DMS 273 treated with DMSO at 0.1 percent for 48 hours (cell line): ENCODE results near the gene CHAC2.
"Not testable (repeated sequence)": the region's sequence is repeated elsewhere in the genome, so short reads cannot be mapped to it uniquely, and the experiment has no call there.

Experiments
- DNase-seq: peaks from one replicate; lab custom pipeline; 2025; lab: John Stamatoyannopoulos, UW

Gene CHAC2

GRCh38 chr2:53767405-53768241 is at the start of gene CHAC2:
TSS of gene CHAC2 (plus strand) at chr2:53767804. CDS start at chr2:53767887, 83 bp downstream.
- peak; percentile 89 for DNase-seq

- not testable (repeated sequence) for DNase-seq
Measured at GRCh38 chr2:53720944-53721343, 46.7 kb upstream of the CHAC2 start.

DNA sequence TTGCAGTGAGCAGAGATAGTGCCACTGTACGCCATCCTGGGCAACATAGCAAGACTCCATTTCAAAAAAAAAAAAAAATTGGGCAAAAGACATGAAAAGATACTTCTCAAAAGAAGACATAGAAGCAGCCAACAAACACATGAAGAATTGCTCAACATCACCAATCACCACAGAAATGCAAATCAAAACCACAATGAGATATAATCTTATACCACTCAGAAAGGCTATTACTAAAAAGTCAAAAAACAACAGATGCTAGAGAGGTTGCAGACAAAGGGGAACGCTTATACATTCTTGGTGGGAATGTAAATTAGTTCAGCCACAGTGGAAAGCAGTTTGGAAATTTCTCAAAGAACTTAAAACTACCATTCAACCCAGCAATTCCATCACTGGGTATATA is 43.1 kb upstream of the CHAC2 start:
- DNase-seq, result no peak

- DNase-seq, result no peak
Measured at GRCh38 chr2:53725662-53726061, 41.9 kb upstream of the CHAC2 start.

- DNase-seq, result no peak
Measured at GRCh38 chr2:53727921-53728320, 39.7 kb upstream of the CHAC2 start.

GRCh38 chr2:53729143-53729762 is 38.4 kb upstream of the CHAC2 start:
- no peak for DNase-seq

GRCh38 chr2:53737091-53737490 is 30.5 kb upstream of the CHAC2 start:
- DNase-seq, result no peak

GRCh38 chr2:53739032-53739431 is 28.6 kb upstream of the CHAC2 start:
- DNase-seq, result no peak

DNA sequence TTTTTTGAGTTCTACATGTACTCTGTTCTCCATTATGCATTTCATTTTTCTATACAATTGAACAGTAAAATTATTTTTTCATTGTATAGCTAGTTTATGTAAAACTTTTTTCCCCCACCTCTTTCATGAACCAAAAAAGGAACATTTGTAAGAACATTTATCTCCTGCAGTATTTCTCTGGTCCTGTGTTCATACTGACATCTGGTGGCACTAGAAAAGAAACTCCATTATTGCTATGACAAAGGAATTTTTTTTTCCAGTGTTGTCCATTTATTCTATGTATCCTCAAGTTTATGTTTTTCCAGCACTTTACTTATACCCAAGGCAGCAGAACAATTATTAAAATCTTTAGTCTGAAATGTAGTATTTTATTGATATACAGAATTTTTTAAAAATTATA is 27.4 kb upstream of the CHAC2 start:
- peak; percentile 14 for DNase-seq

DNA sequence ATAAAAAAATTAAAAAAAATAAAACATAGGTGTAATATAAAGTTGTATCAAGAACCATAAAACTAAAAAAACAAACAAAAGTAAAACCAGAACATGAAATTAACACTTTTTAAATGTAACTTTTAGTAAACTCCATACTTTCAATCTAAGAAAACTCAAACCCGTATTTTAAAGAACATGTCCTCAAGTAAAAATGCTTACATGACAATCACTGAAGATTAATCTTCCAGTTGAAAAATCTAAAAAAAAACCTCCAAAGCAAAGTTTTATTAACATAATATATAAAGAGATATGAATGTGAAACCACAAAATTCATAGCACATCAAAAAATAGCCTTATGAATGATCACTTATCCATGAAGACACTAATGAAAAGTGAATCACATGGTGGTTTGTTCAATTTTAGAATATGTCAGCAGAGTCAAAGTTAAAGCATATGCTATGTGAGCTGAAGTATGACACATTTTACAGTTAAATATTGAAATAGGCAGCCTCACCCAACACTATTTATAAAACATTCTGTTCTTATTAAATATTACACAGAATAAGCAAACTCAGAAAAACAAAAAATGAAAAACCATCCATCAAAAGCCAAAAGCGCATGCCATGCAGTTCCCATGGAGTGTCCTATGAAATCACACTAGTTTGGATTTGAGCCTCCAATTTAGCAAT is 23.1 kb upstream of the CHAC2 start:
- DNase-seq, result no peak

- no peak for DNase-seq
Measured at GRCh38 chr2:53750041-53750768, 17.4 kb upstream of the CHAC2 start.

DNA sequence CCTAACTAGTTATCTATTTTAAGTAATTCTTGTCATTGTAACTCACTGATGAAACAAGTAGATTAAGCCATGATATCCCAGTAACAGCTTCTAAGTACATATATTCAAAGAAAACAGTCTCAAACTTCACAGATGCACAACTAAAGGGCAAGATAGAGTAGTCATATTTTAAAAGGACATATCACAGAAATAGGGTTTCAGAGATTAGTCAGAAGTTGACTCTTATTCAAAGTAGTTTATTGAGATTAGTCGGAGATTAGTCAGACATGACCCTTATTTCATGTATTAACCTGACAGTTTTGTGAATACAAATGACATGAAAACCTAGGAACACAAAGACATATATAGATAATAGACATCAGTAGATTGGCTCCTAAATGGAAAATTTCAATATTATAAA is 15.9 kb upstream of the CHAC2 start:
- DNase-seq, result no peak

DNA sequence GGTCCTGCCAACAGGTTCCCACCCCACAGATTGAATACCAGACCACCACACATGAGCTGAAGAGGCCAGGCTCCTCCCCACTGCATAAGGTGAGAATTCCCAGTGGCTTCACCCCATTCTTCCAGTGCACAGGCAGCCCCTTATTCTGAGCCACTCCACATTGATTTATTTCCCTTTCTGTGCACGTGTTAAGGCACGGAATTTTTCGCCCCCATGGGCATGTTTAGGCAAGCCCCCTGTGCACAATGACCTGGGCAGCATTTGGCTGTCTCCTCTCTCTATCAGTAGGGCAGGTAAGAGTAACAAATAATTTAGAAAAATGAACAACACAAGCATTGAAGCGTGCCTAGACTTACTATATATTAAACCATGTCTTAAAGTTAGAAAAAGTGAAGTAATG is 15.2 kb upstream of the CHAC2 start:
- no peak for DNase-seq

DNA sequence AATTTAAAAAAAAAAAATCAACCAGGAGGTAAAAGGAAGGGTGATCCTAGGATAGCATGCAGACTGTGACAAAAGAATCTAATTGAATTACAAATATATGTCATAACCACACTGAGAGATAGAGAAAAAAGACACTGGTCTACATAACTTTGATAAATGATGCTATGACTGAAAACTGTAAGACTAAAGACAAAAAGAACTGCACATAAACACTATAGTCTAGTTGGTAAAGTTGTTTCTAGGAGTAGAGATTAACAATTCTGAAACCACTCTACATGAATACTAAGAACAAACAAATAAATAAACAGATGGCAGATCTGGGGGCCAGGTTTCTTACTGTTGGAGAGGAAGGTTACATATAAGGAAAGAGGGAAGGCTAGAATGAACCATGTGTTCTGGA is 14.6 kb upstream of the CHAC2 start:
- no peak for DNase-seq

GRCh38 chr2:53755121-53755520 is 12.5 kb upstream of the CHAC2 start:
- DNase-seq, result no peak

- DNase-seq, result no peak
Measured at GRCh38 chr2:53756644-53757043, 11.0 kb upstream of the CHAC2 start.

- not testable (repeated sequence) for DNase-seq
Measured at GRCh38 chr2:53757206-53757605, 10.4 kb upstream of the CHAC2 start.

GRCh38 chr2:53765767-53766166 is 1.8 kb upstream of the CHAC2 start:
- DNase-seq, result no peak

DNA sequence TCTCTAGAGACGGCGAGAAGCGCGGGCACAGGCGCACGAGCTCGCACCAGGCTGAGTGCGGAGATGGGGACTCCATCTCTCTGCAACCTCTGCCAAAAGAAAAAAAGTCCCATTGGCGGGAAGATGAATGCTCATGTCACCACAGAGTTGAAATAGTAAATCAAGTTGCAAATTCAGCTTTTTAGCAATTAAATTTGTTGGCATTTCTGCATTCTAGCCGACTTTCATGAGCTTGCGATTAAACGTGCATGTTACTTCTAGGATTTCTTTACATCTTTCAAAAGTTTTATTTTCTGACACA is 588 bp downstream of the CHAC2 start:
- no peak for DNase-seq

DNA sequence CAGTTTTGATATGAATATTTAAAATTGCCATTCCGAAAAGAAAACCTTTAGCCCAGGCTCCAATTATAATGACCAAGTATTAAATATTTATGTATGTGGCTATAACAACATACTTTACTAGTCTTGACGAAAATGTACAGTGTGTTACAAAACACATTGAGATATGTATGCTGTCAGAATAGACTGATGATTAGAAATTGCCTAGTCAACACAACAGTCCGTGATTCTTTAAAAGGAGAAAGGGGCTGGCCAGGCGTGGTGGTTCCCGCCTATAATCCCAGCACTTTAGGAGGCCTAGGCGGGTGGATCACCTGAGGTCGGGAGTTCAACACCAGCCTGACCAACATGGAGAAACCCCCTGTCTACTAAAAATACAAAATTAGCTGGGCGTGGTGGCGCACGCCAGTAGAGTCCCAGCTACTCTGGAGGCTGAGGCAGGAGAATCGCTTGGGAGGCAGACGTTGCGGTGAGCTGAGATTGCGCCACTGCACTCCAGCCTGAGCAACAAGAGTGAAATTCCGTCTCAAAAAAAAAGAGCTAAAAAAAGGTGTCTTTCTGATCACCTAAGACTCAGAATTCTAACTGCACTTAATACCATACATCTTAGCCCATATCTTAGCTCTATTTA is 1.8 kb downstream of the CHAC2 start:
- DNase-seq, result no peak

- no peak for DNase-seq
Measured at GRCh38 chr2:53770264-53770663, 2.7 kb downstream of the CHAC2 start.

DNA sequence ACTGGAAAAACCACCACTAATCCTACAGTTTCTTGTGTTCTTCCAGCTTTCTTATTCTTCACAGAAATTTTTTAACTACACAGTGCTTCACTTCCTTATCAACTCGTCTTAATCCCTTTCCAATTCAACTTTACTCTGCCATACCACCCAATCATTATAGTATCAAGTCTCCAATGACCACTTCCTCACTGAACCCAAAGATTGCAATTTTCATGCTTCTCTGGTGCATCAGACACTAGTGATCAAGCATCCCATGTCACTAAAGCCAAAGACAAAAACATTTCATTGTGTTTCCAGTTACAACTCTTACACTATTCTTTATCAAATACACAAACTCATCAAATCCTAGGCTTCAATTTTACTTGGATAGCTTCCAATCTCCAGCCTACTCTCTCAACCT is 9.5 kb downstream of the CHAC2 start:
- DNase-seq, result no peak
